Chondrocyte (in vitro differentiated cells): Measurements from ENCODE around the gene EIF2B1. TPM values are rescaled to one million over a fixed set of nuclear protein-coding genes. Genes with fewer than 3 reads are reported as not detected.
A peak's percentile ranks its signal among the peaks of the same experiment; 100 is the strongest.

Source experiments
- DNase-seq: peaks from one replicate; pipeline ENCODE4 v3.0.0; 2021; ENCODE audit warnings: mixed read lengths, low spot score
- H3K27ac Mint-ChIP-seq: one replicate; pipeline ENCODE4 v1.8.0; 2021; ENCODE audit warnings: mild to moderate bottlenecking, moderate library complexity, mixed read lengths; ENCODE audit not compliant: unreplicated experiment
- H3K27me3 Mint-ChIP-seq: 2 replicates; pipeline ENCODE4 v1.8.0; 2021; ENCODE audit warnings: low read depth, mixed read lengths
- H3K36me3 Mint-ChIP-seq: 2 replicates; pipeline ENCODE4 v1.8.0; 2021; ENCODE audit warnings: low read depth, mixed read lengths
- H3K4me1 Mint-ChIP-seq: 2 replicates; pipeline ENCODE4 v1.8.0; 2021; ENCODE audit warnings: low read depth, mild to moderate bottlenecking, mixed read lengths
- H3K4me3 Mint-ChIP-seq: one replicate; pipeline ENCODE4 v1.8.0; 2021; ENCODE audit warnings: mild to moderate bottlenecking, moderate library complexity, mixed read lengths; ENCODE audit not compliant: unreplicated experiment
- H3K9me3 Mint-ChIP-seq: 2 replicates; pipeline ENCODE4 v1.8.0; 2021; ENCODE audit warnings: low read depth, mixed read lengths
- total RNA-seq: library from RNA; stranded (reverse); gene quantifications from 3 replicates; pipeline ENCODE4 v1.2.1, GENCODE V29; 2021
- TF ChIP-seq, protein P1 (sequence below): fragments of 200-600 bp; sonication (generic); IDR thresholded peaks from 2 replicates; pipeline ENCODE4 v1.5.0; 2021; ENCODE audit warnings: antibody characterized with exemption, mild to moderate bottlenecking, moderate library complexity

Gene EIF2B1
- total RNA-seq, 1 donor from 2014 or later = 39.5 TPM

DNA sequence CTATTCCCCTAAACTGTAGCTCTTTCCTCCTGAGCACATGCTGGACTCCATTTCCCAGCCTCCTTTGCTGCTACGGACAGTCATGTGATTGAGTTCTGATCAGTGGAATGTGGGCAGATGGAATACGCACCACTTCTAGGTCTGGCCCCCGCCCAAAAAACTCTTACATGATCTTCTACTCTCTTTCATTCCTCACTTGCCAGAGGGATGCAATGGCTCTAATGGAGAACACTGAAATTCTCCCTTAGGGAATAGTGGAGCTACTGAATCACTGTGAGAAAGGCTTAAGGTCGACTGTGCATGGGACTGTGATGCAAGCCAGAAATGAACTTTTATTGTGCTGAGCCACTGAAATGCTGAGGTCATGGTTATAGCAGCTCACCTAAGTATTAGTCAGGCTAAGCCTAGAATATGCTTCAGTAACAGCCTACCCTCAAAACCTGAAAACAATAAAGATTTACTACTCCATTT lies 62.1 kb downstream of the EIF2B1 start:
- DNase-seq = no peak
- H3K36me3 Mint-ChIP-seq = peaks cover 2% of the 10 kb centered on the region
- H3K9me3 Mint-ChIP-seq = no peaks in the 10 kb centered on the region
- no peak overlapping the region for H3K4me3 Mint-ChIP-seq
- TF ChIP-seq, protein P1, sequence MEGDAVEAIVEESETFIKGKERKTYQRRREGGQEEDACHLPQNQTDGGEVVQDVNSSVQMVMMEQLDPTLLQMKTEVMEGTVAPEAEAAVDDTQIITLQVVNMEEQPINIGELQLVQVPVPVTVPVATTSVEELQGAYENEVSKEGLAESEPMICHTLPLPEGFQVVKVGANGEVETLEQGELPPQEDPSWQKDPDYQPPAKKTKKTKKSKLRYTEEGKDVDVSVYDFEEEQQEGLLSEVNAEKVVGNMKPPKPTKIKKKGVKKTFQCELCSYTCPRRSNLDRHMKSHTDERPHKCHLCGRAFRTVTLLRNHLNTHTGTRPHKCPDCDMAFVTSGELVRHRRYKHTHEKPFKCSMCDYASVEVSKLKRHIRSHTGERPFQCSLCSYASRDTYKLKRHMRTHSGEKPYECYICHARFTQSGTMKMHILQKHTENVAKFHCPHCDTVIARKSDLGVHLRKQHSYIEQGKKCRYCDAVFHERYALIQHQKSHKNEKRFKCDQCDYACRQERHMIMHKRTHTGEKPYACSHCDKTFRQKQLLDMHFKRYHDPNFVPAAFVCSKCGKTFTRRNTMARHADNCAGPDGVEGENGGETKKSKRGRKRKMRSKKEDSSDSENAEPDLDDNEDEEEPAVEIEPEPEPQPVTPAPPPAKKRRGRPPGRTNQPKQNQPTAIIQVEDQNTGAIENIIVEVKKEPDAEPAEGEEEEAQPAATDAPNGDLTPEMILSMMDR = no peak
- peak overlapping the region; percentile 81 for H3K27ac Mint-ChIP-seq
- H3K4me1 Mint-ChIP-seq = peaks cover 12% of the 10 kb centered on the region
- H3K27me3 Mint-ChIP-seq = no peaks in the 10 kb centered on the region

Other genes starting within 250 kb of the EIF2B1 start
- gene KMT5A, start 249.6 kb downstream of the EIF2B1 start, total RNA-seq = 43.8 to 49.5 TPM (median 47.1 TPM) in 3 replicates
- 3.1 to 4.2 TPM (median 3.8 TPM) in 3 replicates for gene RILPL2, start 197.0 kb downstream of the EIF2B1 start, total RNA-seq
- gene SNRNP35, start 175.5 kb downstream of the EIF2B1 start, total RNA-seq = 8.2 to 19.3 TPM (median 9.2 TPM) in 3 replicates
- 34.6 to 41.6 TPM (median 39.5 TPM) in 3 replicates for gene RILPL1, start 100.0 kb downstream of the EIF2B1 start, total RNA-seq
- gene TMED2, start 49.1 kb downstream of the EIF2B1 start, total RNA-seq = 336 to 386 TPM (median 340 TPM) in 3 replicates
- gene DDX55, start 31.6 kb downstream of the EIF2B1 start, total RNA-seq = 12.8 to 18.4 TPM (median 16.8 TPM) in 3 replicates
- gene GTF2H3, start 143 bp upstream of the EIF2B1 start, total RNA-seq = 27.5 to 32.9 TPM (median 28.8 TPM) in 3 replicates
- gene TCTN2, start 37.4 kb upstream of the EIF2B1 start, total RNA-seq = 8.6 to 16.1 TPM (median 9.1 TPM) in 3 replicates
- gene ATP6V0A2, start 78.7 kb upstream of the EIF2B1 start, total RNA-seq = 29.6 to 39.5 TPM (median 32.7 TPM) in 3 replicates
- gene DNAH10, start 128.6 kb upstream of the EIF2B1 start, total RNA-seq = 0.46 to 1.2 TPM (median 0.95 TPM) in 3 replicates